Measurements from ENCODE around the gene COPS6.

The COPS6 gene

DNA sequence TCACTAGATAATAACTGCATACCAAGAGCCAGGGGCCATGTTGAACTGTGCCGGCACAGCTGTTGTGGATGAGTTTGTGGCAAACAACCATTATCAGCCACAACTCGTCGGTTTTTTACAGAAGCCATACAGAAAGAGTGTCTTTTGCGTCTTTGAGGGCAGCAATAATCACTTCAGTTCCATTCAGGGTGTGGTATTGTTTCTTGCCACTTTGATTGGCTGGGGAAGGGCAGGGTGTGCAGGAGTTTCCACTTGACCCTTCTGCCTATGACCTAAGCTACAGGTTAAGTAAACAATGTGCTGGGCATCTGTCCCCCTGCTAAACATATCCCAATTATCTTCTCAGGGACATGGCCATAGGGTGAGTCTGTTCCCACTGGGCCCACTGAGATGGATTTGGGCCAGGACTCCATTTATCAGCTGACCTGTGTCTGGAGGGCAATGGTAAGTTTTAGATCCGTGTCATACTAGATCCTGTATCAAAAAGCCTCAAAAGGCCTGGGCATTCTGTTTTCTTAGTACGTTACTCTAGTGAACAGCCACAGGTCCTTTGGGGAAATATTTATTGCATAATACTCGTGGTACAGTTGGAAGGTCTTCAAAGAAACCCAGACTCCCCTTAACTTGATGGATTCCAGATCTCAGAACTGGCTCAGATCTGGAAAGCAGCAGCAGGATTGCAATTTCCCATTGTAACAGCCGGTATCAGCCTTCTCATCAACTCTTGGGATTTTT lies 23.1 kb upstream of the COPS6 start:
- H3K4me3 ChIP-seq (ENCODE audit: low read depth, low read length): no peak overlapping the region

GRCh38 chr7:100066953-100067352 lies 21.8 kb upstream of the COPS6 start:
- no peak overlapping the region for H3K4me3 ChIP-seq (ENCODE audit: low read depth, low read length)
- TF ChIP-seq, protein P1, sequence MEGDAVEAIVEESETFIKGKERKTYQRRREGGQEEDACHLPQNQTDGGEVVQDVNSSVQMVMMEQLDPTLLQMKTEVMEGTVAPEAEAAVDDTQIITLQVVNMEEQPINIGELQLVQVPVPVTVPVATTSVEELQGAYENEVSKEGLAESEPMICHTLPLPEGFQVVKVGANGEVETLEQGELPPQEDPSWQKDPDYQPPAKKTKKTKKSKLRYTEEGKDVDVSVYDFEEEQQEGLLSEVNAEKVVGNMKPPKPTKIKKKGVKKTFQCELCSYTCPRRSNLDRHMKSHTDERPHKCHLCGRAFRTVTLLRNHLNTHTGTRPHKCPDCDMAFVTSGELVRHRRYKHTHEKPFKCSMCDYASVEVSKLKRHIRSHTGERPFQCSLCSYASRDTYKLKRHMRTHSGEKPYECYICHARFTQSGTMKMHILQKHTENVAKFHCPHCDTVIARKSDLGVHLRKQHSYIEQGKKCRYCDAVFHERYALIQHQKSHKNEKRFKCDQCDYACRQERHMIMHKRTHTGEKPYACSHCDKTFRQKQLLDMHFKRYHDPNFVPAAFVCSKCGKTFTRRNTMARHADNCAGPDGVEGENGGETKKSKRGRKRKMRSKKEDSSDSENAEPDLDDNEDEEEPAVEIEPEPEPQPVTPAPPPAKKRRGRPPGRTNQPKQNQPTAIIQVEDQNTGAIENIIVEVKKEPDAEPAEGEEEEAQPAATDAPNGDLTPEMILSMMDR (IDR thresholded peaks at IDR 0.05; ENCODE audit: borderline replicate concordance, insufficient read depth, low read depth, low read length): no peak

More for the DNA sequence above, 23.1 kb upstream of the COPS6 start:
- TF ChIP-seq, protein P1 (IDR thresholded peaks at IDR 0.05; ENCODE audit: borderline replicate concordance, insufficient read depth, low read depth, low read length): no peak

- TF ChIP-seq, protein P1 (IDR thresholded peaks at IDR 0.05; ENCODE audit: borderline replicate concordance, insufficient read depth, low read depth, low read length): no peak
- H3K4me3 ChIP-seq (ENCODE audit: low read depth, low read length): no peak overlapping the region
Measured at GRCh38 chr7:100069991-100070390, 18.8 kb upstream of the COPS6 start.

DNA sequence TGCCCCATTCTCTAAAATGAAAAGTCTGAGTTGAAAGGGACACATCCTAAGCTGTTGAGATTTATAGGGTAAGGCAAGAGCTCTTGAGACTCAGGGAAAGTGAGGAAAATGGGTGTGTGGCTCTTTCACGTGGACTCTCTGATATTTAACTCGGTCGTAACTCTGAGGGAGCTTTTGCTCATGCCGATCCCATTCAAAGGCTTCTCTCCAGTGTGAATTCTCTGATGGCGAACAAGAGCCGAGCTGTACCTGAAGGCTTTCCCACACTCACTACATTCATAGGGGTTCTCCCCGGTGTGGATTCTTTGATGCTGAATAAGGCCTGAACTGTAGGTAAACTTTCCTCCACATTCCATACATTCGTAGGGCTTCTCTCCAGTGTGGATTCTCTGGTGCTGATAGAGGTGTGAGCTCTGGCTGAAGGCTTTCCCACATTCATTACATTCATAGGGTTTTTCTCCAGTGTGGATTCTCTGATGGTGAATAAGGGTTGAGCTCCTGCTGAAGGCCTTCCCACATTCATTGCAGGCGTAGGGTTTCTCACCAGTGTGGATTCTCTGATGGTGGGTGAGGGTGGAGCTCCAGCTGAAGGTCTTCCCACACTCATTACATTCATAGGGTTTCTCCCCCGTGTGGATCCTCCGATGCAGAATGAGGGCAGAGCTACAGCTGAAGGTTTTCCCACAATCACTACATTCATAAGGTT lies 17.6 kb upstream of the COPS6 start:
- TF ChIP-seq, protein P1 (IDR thresholded peaks at IDR 0.05; ENCODE audit: borderline replicate concordance, insufficient read depth, low read depth, low read length): no peak
- H3K4me3 ChIP-seq (ENCODE audit: low read depth, low read length): no peak overlapping the region

DNA sequence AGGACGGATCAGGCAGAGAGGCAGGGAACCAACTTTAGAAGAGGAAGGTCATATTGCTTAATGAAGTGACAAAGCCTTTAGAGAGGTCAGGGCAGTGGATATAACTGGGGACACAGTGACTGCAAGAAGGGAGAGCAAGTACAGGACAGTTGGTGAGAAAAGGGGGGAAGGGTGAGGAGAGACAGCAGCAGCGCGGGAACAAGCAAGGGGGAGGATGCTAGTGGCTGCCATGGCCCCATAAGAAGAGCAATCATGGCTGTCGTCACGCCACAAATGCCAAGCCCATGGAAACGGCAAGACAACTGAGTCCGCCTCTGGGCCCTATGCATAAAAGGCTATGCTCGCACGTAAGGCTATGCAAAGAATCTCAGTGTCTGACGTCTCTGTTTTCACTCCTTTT lies 16.3 kb upstream of the COPS6 start:
- TF ChIP-seq, protein P1 (IDR thresholded peaks at IDR 0.05; ENCODE audit: borderline replicate concordance, insufficient read depth, low read depth, low read length): no peak
- H3K4me3 ChIP-seq (ENCODE audit: low read depth, low read length): no peak overlapping the region

DNA sequence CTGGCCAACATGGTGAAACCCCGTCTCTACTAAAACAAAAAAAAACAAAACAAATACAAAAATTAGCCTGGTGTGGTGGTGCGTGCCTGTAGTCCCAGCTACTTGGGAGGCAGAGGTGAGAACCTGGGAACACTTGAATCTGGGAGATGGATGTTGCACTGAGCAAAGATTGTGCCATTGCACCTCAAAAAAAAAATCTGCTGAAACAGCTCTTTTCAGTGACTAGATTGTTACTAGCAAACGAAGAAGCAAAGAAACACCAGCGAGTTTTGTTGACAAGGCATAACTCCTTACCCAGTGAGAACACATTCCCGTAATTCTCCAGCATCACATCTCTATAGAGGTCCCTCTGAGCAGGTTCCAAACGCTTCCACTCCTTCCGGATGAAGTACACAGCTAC lies 13.9 kb upstream of the COPS6 start:
- H3K4me3 ChIP-seq (ENCODE audit: low read depth, low read length): no peak overlapping the region
- TF ChIP-seq, protein P1 (IDR thresholded peaks at IDR 0.05; ENCODE audit: borderline replicate concordance, insufficient read depth, low read depth, low read length): no peak

DNA sequence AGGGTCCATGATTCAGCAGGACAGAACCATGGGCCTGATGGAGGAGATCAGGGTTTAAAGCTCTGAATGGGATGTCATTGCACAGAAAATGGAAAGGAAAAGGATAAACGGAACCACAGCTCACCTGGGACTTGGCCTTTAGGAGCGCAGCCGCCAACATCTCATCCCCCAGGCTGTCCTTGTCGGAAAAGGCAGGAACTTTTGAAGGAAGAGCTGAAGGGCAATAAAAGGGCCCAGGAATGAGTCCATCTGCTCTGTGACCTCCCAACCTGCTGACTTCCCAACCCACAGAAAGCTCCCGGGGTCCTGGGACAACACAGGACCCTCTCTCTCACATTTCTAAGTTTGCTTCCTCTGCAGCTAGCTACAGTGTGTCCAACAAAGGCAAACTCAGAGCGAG lies 13.4 kb upstream of the COPS6 start:
- TF ChIP-seq, protein P1 (IDR thresholded peaks at IDR 0.05; ENCODE audit: borderline replicate concordance, insufficient read depth, low read depth, low read length): no peak

More for the DNA sequence above, 13.4 kb upstream of the COPS6 start:
- no peak overlapping the region for H3K4me3 ChIP-seq (ENCODE audit: low read depth, low read length)

All from GM12875 (cell line).